HEK293T (cell line): Measurements from ENCODE around the gene WNT7A.

Experiments
- ARNT ChIP-seq: fragments of 450-650 bp; IDR thresholded peaks from 2 replicates; pipeline ENCODE4 v1.6.1; 2017; ENCODE audit warnings: mild to moderate bottlenecking
- BHLHE40 ChIP-seq: fragments of 450-650 bp; IDR thresholded peaks from 2 replicates; pipeline ENCODE4 v1.6.1; 2016; ENCODE audit warnings: mild to moderate bottlenecking, moderate library complexity, borderline replicate concordance
- CTBP1 ChIP-seq: fragments of 450-650 bp; IDR thresholded peaks from 2 replicates; pipeline ENCODE4 v1.6.1; 2016; ENCODE audit warnings: borderline replicate concordance
- ELF4 ChIP-seq: fragments of 450-650 bp; IDR thresholded peaks from 2 replicates; pipeline ENCODE4 v1.6.1; 2017; ENCODE audit warnings: antibody characterized with exemption
- FOXA1 ChIP-seq: fragments of 450-650 bp; IDR thresholded peaks from 2 replicates; pipeline ENCODE4 v1.6.1; 2016; ENCODE audit warnings: mild to moderate bottlenecking
- FOXK2 ChIP-seq: fragments of 450-650 bp; IDR thresholded peaks from 2 replicates; pipeline ENCODE4 v1.6.1; 2016; ENCODE audit warnings: mild to moderate bottlenecking
- HDGF ChIP-seq: fragments of 450-650 bp; IDR thresholded peaks from 2 replicates; pipeline ENCODE4 v1.6.1; 2017; ENCODE audit warnings: antibody characterized with exemption, borderline replicate concordance
- NFRKB ChIP-seq: fragments of 450-650 bp; IDR thresholded peaks from 2 replicates; pipeline ENCODE4 v1.6.1; 2016; ENCODE audit warnings: mild to moderate bottlenecking, moderate library complexity
- SP1 ChIP-seq: fragments of 450-650 bp; IDR thresholded peaks from 2 replicates; pipeline ENCODE4 v1.6.1; 2017
- SUZ12 ChIP-seq: fragments of 450-650 bp; IDR thresholded peaks from 2 replicates; pipeline ENCODE4 v1.6.1; 2016; ENCODE audit warnings: mild to moderate bottlenecking
- TARDBP ChIP-seq: fragments of 450-650 bp; IDR thresholded peaks from 2 replicates; pipeline ENCODE4 v1.6.1; 2016

DNA sequence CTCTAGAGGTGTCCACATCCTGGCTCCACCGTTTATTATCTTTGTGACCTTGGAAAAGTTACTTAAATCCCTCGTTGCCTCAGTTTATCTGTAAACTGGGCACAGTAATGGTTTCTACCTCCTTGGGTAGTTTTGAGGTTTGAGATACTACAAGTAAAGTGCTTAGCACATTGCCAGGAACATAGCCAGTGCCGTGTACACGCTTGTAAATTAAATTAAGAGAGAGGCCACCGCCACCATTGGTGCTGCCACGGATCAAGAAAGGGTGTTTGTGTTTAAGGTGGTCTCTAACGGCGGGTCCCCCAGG is 5.8 kb upstream of the WNT7A start:
- TF ChIP-seq FOXA1 (no peak), ARNT (no peak), SUZ12 (no peak), BHLHE40 (no peak), CTBP1 (no peak), SP1 (no peak), TARDBP (no peak), ELF4 (no peak), NFRKB (no peak), FOXK2 (no peak), HDGF (no peak)
